ENCODE measurements around the gene BMX.
A peak's percentile ranks its signal among the peaks of the same experiment; 100 is the strongest.

The BMX gene

DNA sequence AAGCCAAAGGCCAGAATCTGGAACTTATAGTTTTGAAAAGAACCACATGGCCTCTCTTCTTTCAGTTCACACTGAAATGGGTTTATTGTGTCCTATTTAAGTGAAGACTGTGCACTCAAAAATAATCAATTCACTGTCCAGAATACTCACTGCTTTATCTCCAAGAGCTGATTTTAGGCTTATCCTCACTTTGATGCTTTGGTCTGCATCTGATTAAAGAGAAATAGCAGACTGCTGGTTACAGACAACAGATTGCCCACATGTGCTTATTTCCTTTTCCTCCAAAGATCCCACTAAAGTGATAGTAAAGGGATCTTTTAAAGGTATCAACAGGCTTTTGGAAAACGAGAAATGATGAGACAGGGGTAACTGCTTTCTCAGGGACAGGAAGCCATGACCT lies 69.5 kb downstream of the BMX start:
- no peak for DNase-seq (ENCODE audit: low spot score)

GRCh38 chrX:15574017-15574416 lies 73.4 kb downstream of the BMX start:
- DNase-seq (ENCODE audit: low spot score) = no peak

DNA sequence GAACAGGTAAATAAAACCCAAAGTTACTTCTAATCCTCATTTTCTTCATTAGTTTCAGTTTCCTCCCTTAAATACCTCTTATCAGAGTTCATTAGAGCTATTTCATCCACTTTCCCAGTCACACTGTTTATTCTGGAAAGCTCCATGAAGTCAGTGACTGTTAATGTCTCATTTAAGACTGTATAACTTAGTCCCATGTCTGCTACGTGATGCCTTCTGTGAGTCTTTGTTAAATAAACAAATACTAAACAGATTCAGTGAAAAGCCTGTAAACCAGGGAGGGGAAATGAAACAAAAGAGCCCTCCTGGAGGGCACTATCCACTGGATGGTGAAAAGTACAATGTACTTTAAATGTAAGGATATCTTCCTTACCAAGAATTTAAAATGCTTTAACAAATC lies 75.4 kb downstream of the BMX start:
- no peak for DNase-seq (ENCODE audit: low spot score)

DNA sequence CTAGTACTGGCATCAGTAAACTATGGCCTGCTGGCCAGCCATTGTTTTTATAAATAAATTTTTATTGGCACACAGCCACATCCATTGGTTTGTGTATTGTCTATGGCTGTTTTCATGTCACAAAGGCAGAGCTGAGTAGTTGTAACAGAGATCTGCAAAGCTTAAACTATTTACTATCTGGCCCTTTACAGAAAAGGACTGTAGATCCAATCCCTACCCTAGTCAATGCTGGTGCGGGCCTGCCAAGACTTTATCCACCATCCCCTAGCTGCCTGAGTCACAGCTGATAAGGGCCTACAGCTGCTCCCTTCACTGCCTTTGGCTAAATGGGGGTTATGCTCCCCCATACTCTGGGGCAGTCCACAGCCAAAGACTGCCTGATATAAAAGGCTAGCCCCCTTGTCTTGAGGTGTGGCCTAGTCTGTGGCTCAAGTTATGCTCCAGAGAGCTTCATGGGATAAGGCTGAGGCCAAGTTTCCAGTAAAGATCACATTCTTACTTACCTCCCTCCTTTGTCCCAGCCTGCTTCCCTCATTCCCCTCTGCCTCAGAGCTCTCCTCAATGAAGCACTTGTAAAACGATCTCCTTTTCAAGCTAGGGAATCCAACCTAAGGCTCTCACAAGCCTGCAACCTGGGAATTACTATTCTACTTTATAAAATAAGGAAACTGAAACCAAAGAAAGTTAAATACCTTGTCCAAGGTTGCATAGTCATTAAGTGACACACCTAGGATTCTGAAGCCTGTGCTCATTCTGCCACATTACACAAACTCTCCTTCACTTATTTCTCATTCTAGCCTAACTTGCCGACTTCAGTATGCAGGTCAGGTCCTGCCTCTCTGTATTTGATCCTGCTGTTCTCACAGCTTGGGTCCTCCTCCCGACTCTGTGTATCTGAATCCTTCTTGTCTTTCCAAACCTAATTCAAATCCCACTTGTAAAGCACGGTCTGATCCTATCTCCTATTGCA lies 79.5 kb downstream of the BMX start:
- DNase-seq (ENCODE audit: low spot score) = peak; percentile 32

DNA sequence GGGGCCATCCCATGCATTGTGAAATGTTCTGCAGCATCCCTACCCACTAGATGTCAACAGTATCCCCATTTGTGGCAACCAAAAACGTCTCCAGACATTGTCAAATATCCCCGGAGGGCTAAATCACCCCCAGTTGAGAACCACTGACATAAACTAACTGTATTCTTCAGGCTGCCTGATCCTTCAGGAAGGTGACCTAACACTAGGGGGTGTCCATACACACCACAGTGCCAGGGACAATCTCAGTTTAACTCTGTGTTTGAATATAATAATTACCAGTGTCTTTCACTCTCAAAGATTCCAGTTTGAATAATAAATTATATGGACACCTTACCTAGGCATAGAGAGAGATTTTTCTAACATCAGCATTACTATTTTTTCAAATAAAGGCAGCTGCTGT lies 93.8 kb downstream of the BMX start:
- no peak for DNase-seq (ENCODE audit: low spot score)

GRCh38 chrX:15598026-15598425 lies 97.4 kb downstream of the BMX start:
- no peak for DNase-seq (ENCODE audit: low spot score)

- DNase-seq (ENCODE audit: low spot score) = no peak
Measured at GRCh38 chrX:15599461-15599860, 98.9 kb downstream of the BMX start.

- no peak for DNase-seq (ENCODE audit: low spot score)
Measured at GRCh38 chrX:15600049-15600448, 99.4 kb downstream of the BMX start.

- DNase-seq (ENCODE audit: low spot score) = no peak
Measured at GRCh38 chrX:15600745-15601144, 100.1 kb downstream of the BMX start, which contains the start of gene ACE2. ACE2 (minus strand) TSS chrX:15600960; CDS start chrX:15600911, 49 bp downstream.

- DNase-seq (ENCODE audit: low spot score) = no peak
Measured at GRCh38 chrX:15601932-15602331, 101.3 kb downstream of the BMX start.

GRCh38 chrX:15602761-15603160 lies 102.2 kb downstream of the BMX start:
- no peak for DNase-seq (ENCODE audit: low spot score)

DNA sequence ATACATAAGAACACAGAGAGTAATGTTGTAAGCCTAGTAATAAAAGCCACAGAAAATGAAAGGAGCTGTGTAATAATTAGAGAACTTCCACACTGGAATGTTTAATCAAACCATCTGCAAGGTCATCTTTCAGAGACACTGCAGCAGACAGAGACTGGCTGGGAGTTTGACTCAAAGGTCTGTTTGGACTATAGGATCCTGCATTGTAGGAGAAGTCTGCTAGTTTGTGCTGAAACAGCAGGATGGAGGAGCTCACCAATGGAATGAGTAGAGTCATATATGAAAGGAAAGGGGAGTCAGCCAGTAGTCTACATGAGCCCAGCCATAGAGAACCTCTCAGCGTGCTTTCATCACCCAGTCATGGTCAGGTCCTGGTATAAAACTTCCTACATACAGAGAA lies 104.6 kb downstream of the BMX start:
- DNase-seq (ENCODE audit: low spot score) = no peak

Data from hematopoietic multipotent progenitor cell treated with erythropoietin and hydrocortisone succinate and interleukin-3 and kit ligand, for 17 days (in vitro differentiated cells).